PC-3 (cell line): Measurements from ENCODE around the gene FAM47E. TPM values are rescaled to one million over a fixed set of nuclear protein-coding genes. Genes with fewer than 3 reads are reported as not detected.

Experiments
- ATAC-seq: fragments of 200-7000 bp; cut with Tn5 transposase; 2 replicates; pipeline ENCODE4 v1.9.1; 2020; ENCODE audit warnings: mild to moderate bottlenecking, moderate library complexity
- BruUV-seq: library from RNA; stranded (reverse); fragments of 400-500 nt; replicated peaks from 2 replicates; lab custom pipeline; 2021; lab: Mats Ljungman, UMichigan
- CTCF ChIA-PET: fragments of 300-600 bp; sonication (Branson Sonifier 250); formaldehyde crosslinking; loops from one replicate; lab custom pipeline; 2022; ENCODE audit warnings: antibody characterized with exemption; lab: Charles Lee
- POLR2A ChIA-PET: fragments of 300-600 bp; sonication (Branson Sonifier 250); formaldehyde crosslinking; loops from one replicate; lab custom pipeline; 2022; ENCODE audit warnings: antibody characterized with exemption; ENCODE audit not compliant: unreplicated experiment; lab: Charles Lee
- DNase-seq: peaks from one replicate; pipeline ENCODE4 v3.0.0-alpha.2; 2015
- H2AFZ ChIP-seq: fragments of 300-600 bp; sonication (generic); 2 replicates; pipeline ENCODE4 v1.6.0; 2016; ENCODE audit warnings: antibody characterized with exemption, low read length
- H3F3A ChIP-seq: fragments of 300-600 bp; sonication (generic); one replicate; pipeline ENCODE4 v1.6.0; 2017; ENCODE audit warnings: antibody characterized with exemption, low read length, control low read depth, mild to moderate bottlenecking; ENCODE audit not compliant: unreplicated experiment
- H3K27ac ChIP-seq: fragments of 300-600 bp; sonication (generic); 2 replicates; pipeline ENCODE4 v1.5.1; 2016; ENCODE audit warnings: mild to moderate bottlenecking, low read length
- H3K27me3 ChIP-seq: fragments of 300-600 bp; sonication (generic); 2 replicates; pipeline ENCODE4 v1.6.1; 2016; ENCODE audit warnings: low read length, mixed read lengths
- H3K36me3 ChIP-seq: fragments of 300-600 bp; sonication (generic); 2 replicates; pipeline ENCODE4 v1.6.1; 2016; ENCODE audit warnings: low read depth, mixed run types, low read length, mixed read lengths
- H3K4me1 ChIP-seq: fragments of 300-600 bp; sonication (generic); 2 replicates; pipeline ENCODE4 v1.5.1; 2016; ENCODE audit warnings: low read length; ENCODE audit not compliant: insufficient read depth
- H3K4me2 ChIP-seq: fragments of 300-600 bp; sonication (generic); 2 replicates; pipeline ENCODE4 v1.6.0; 2016; ENCODE audit warnings: low read length
- H3K4me3 ChIP-seq: fragments of 300-600 bp; sonication (generic); 2 replicates; pipeline ENCODE4 v1.5.1; 2016; ENCODE audit warnings: mild to moderate bottlenecking, low read length, mixed read lengths
- H3K79me2 ChIP-seq: fragments of 300-600 bp; sonication (generic); 2 replicates; pipeline ENCODE4 v1.6.1; 2017; ENCODE audit warnings: low read length, mixed read lengths
- H3K9ac ChIP-seq: fragments of 300-600 bp; sonication (generic); 2 replicates; pipeline ENCODE4 v1.6.0; 2016; ENCODE audit warnings: mild to moderate bottlenecking, low read length
- H3K9me2 ChIP-seq: fragments of 300-600 bp; sonication (generic); replicated peaks from 2 replicates; pipeline ENCODE4 v1.6.1; 2016; ENCODE audit warnings: mixed run types, low read length, mixed read lengths
- H3K9me3 ChIP-seq: fragments of 300-600 bp; sonication (generic); 2 replicates; pipeline ENCODE4 v1.6.1; 2016; ENCODE audit warnings: low read length, mixed read lengths
- H4K20me1 ChIP-seq: fragments of 300-600 bp; sonication (generic); 2 replicates; pipeline ENCODE4 v1.6.1; 2016; ENCODE audit warnings: low read length, mixed read lengths
- CTCF ChIP-seq: fragments of 300-600 bp; sonication (generic); conservative IDR thresholded peaks from 2 replicates; pipeline ENCODE4 v1.5.1; 2017; ENCODE audit warnings: antibody characterized with exemption, low read depth, mild to moderate bottlenecking, low read length
- EZH2 ChIP-seq: fragments of 300-600 bp; sonication (generic); IDR thresholded peaks from one replicate; pipeline ENCODE4 v1.6.1; 2017; ENCODE audit warnings: antibody characterized with exemption, mild to moderate bottlenecking, low read length; ENCODE audit not compliant: unreplicated experiment
- EZH2phosphoT487 ChIP-seq: fragments of 300-600 bp; sonication (generic); IDR thresholded peaks from 2 replicates; pipeline ENCODE4 v1.6.1; 2018; ENCODE audit warnings: mild to moderate bottlenecking, antibody characterized with exemption, low read length, borderline replicate concordance
- intact Hi-C: fragments of 100-400 bp; cut with micrococcal nuclease; formaldehyde crosslinking; loops from 2 replicates; pipeline ENCODE4 v1.9.0; 2023
- total RNA-seq: library from RNA; depleted of rRNA; stranded (reverse); fragments of >200 nt; gene quantifications from 2 replicates; pipeline ENCODE4 v1.2.3, GENCODE V29; 2014

Gene FAM47E
- total RNA-seq, 1 experiment from 2014 or later = 0.91 TPM

GRCh38 chr4:76235407-76235806 lies 16.1 kb upstream of the FAM47E start:
- Histone ChIP-seq H3K9me2 (no peaks in the 10 kb centered on the region), H3K9ac (0 out of 2 replicates have a peak overlapping the region, but pooled peaks have one; percentile 10), H3K4me3 (peak overlapping the region; percentile 49), H3K79me2 (no peaks in the 10 kb centered on the region), H3F3A (no peaks in the 10 kb centered on the region), H3K9me3 (peaks cover 8% of the 10 kb centered on the region; the same call in 1 of the 2 replicates), H3K36me3 (no peaks in the 10 kb centered on the region; the same call in 1 of the 2 replicates), H3K27me3 (no peaks in the 10 kb centered on the region), H3K27ac (peak overlapping the region; percentile 82), H4K20me1 (no peaks in the 10 kb centered on the region), H3K4me1 (peaks cover 37% of the 10 kb centered on the region), H3K4me2 (peak overlapping the region; percentile 77), H2AFZ (peak overlapping the region; percentile 33; the same call in 1 of the 2 replicates)
- BruUV-seq = no TSS peak
- POLR2A ChIA-PET = interaction anchor here (0.6 kb wide), 1 partner anchor 30 kb away, joined by 3 read pairs; no protein-coding TSS in a partner anchor
- intact Hi-C loops = no loop called here
- CTCF ChIA-PET = no interaction called here
- DNase-seq (no peak), ATAC-seq (no peak)
- TF ChIP-seq EZH2phosphoT487 (no peak), EZH2 (no peak), CTCF (no peak)

DNA sequence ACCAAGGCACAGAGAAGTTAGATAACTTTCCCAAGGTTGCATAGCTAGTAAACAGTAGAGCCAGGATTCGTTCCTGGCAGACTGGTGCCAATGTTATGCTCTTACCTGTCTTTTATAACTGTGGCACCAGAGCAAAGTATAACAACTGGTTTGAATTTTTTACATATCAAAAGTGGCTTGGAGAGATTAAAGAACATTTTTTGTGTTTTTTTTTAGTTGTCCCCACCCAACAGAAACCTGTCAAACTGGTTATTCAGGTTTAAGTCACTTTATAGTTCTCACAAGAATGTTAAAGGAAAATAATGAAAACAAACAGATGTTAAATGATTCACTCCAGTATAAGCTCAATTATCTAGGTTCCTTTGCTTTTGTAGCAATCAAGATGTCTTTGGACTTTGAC lies 15.6 kb upstream of the FAM47E start:
- Histone ChIP-seq H4K20me1 (no peaks in the 10 kb centered on the region), H3K36me3 (no peaks in the 10 kb centered on the region; the same call in 1 of the 2 replicates), H3K79me2 (no peaks in the 10 kb centered on the region), H3F3A (no peaks in the 10 kb centered on the region), H3K4me2 (peak overlapping the region; percentile 77), H2AFZ (peak overlapping the region; percentile 33; the same call in 1 of the 2 replicates), H3K9me3 (peaks cover 13% of the 10 kb centered on the region; the same call in 1 of the 2 replicates), H3K9me2 (no peaks in the 10 kb centered on the region), H3K27me3 (no peaks in the 10 kb centered on the region), H3K4me1 (peaks cover 32% of the 10 kb centered on the region), H3K4me3 (peak overlapping the region; percentile 49), H3K9ac (0 out of 2 replicates have a peak overlapping the region, but pooled peaks have one; percentile 10), H3K27ac (peak overlapping the region; percentile 82)
- ChIA-PET POLR2A (interaction anchor here (0.6 kb wide), 1 partner anchor 31 kb away, joined by 3 read pairs; no protein-coding TSS in a partner anchor), CTCF (no interaction called here)
- ATAC-seq (peak; percentile 77), DNase-seq (peak; percentile 88)
- intact Hi-C loops = no loop called here
- BruUV-seq = no TSS peak
- TF ChIP-seq EZH2phosphoT487 = no peak
- no peak for TF ChIP-seq CTCF
- TF ChIP-seq EZH2 = no peak

- no peak overlapping the region for H3K9ac ChIP-seq
- H3F3A ChIP-seq = no peaks in the 10 kb centered on the region
Observed at GRCh38 chr4:76238236-76238635, 13.3 kb upstream of the FAM47E start.

More at GRCh38 chr4:76238236-76238635, 13.3 kb upstream of the FAM47E start:
- TF ChIP-seq EZH2 (no peak), CTCF (no peak), EZH2phosphoT487 (no peak)
- BruUV-seq = no TSS peak
- Histone ChIP-seq H3K9me2 (no peaks in the 10 kb centered on the region), H3K4me1 (peaks cover 18% of the 10 kb centered on the region), H3K27ac (no peak overlapping the region), H2AFZ (no peak overlapping the region), H3K27me3 (no peaks in the 10 kb centered on the region), H3K79me2 (no peaks in the 10 kb centered on the region), H3K36me3 (no peaks in the 10 kb centered on the region; the same call in 1 of the 2 replicates), H3K4me3 (no peak overlapping the region), H3K9me3 (peaks cover 13% of the 10 kb centered on the region; the same call in 1 of the 2 replicates), H3K4me2 (no peak overlapping the region), H4K20me1 (no peaks in the 10 kb centered on the region)
- ChIA-PET CTCF (no interaction called here), POLR2A (no interaction called here)
- intact Hi-C loops = no loop called here
- DNase-seq (no peak), ATAC-seq (no peak)
